K562 (cell line): ENCODE data around the gene FGFRL1. TPM values are rescaled to one million over a fixed set of nuclear protein-coding genes. Genes with fewer than 3 reads are reported as not detected.

ENCODE experiments used
- CBFA2T2 ChIP-seq: fragments of 450-650 bp; conservative IDR thresholded peaks from 2 replicates; pipeline ENCODE4 v1.6.1; 2017; ENCODE audit warnings: mild to moderate bottlenecking
- E2F3 ChIP-seq: fragments of 250-450 bp; sonication (Bioruptor Pico); IDR thresholded peaks from 2 replicates; pipeline ENCODE4 v1.4.0; 2020; ENCODE audit warnings: mild to moderate bottlenecking
- E2F6 ChIP-seq, 2 experiments: IDR thresholded peaks; 2 replicates each; pipeline ENCODE4 v1.6.1; 2011; ENCODE audit warnings: borderline replicate concordance in 1 of 2, control low read depth in 1 of 2, low read depth in 1 of 2, low read length in 1 of 2, mild to moderate bottlenecking in 1 of 2, mixed read lengths in 1 of 2, moderate library complexity in 1 of 2; ENCODE audit not compliant: insufficient read depth in 1 of 2, insufficient read length in 1 of 2, poor library complexity in 1 of 2, severe bottlenecking in 1 of 2; ENCODE audit errors: extremely low read depth in 1 of 2
- GABPB1 ChIP-seq: sonication (generic); formaldehyde crosslinking; IDR thresholded peaks from 2 replicates; pipeline ENCODE4 v1.8.0; 2022; ENCODE audit warnings: mild to moderate bottlenecking, missing genetic modification reagents
- HDGF ChIP-seq: fragments of 450-650 bp; IDR thresholded peaks from 2 replicates; pipeline ENCODE4 v1.6.1; 2016
- HMG20B ChIP-seq: fragments of 250-450 bp; sonication (Bioruptor Pico); IDR thresholded peaks from 2 replicates; pipeline ENCODE4 v1.5.0; 2021; ENCODE audit warnings: mild to moderate bottlenecking
- MAX ChIP-seq: sonication (generic); formaldehyde crosslinking; IDR thresholded peaks from 2 replicates; pipeline ENCODE4 v1.9.0; 2022; ENCODE audit warnings: mild to moderate bottlenecking, missing genetic modification reagents
- MNT ChIP-seq, 2 experiments: fragments of 450-650 bp; conservative IDR thresholded peaks; 2 replicates each; pipeline ENCODE4 v1.6.1; 2017; ENCODE audit warnings: mild to moderate bottlenecking in 2 of 2, moderate library complexity in 2 of 2
- MYNN ChIP-seq, 2 experiments: sonication (generic); formaldehyde crosslinking in 1 of 2; IDR thresholded peaks; 2 replicates each; pipeline versions ENCODE4 v1.5.0 to v1.6.1; 2016 to 2020; ENCODE audit warnings: antibody characterized with exemption in 1 of 2, missing genetic modification reagents in 1 of 2
- NCOR1 ChIP-seq: fragments of 450-650 bp; IDR thresholded peaks from 2 replicates; pipeline ENCODE4 v1.6.1; 2016; ENCODE audit warnings: mild to moderate bottlenecking, moderate library complexity
- PHB ChIP-seq: fragments of 250-450 bp; sonication (Bioruptor Pico); IDR thresholded peaks from 2 replicates; pipeline ENCODE4 v1.5.0; 2021
- RNF2 ChIP-seq: sonication (generic); IDR thresholded peaks from 2 replicates; pipeline ENCODE4 v1.6.1; 2016
- SAFB ChIP-seq: fragments of 200-400 bp; formaldehyde crosslinking; IDR thresholded peaks from 2 replicates; pipeline ENCODE4 v1.6.1; 2017; ENCODE audit warnings: low read depth, low read length, borderline replicate concordance
- SMARCA4 ChIP-seq: fragments of 450-650 bp; IDR thresholded peaks from 2 replicates; pipeline ENCODE4 v1.6.1; 2016
- TCF3 ChIP-seq: sonication (generic); formaldehyde crosslinking; IDR thresholded peaks from 2 replicates; pipeline ENCODE4 v1.4.0; 2020; ENCODE audit warnings: mild to moderate bottlenecking, missing genetic modification reagents
- TOE1 ChIP-seq, 2 experiments: fragments of 450-650 bp in 1 of 2; sonication (generic) in 1 of 2; formaldehyde crosslinking in 1 of 2; IDR thresholded peaks; 2 replicates each; pipeline versions ENCODE4 v1.7.1 to v1.8.0; 2016 to 2022; ENCODE audit warnings: borderline replicate concordance in 2 of 2, mild to moderate bottlenecking in 2 of 2, antibody characterized with exemption in 1 of 2, inconsistent platforms in 1 of 2, low read depth in 1 of 2, missing genetic modification reagents in 1 of 2, moderate library complexity in 1 of 2
- ZKSCAN3 ChIP-seq: fragments of 250-450 bp; sonication (Bioruptor Pico); IDR thresholded peaks from 2 replicates; pipeline ENCODE4 v1.4.0; 2020
- ZNF592 ChIP-seq: fragments of 450-650 bp; IDR thresholded peaks from 2 replicates; pipeline ENCODE4 v1.6.1; 2017; ENCODE audit warnings: antibody characterized with exemption, mild to moderate bottlenecking
- polyA plus RNA-seq, 8 experiments: library from polyadenylated mRNA; depleted of rRNA in 4 of 8; stranded (reverse) in 5 of 8; unstranded in 3 of 8; fragments of >200 nt; fragmentation: Nextera tagmentation in 2 of 8; fragmentation: Illumina TruSeq in 1 of 8; extraction: Ambion mirVana in 2 of 8; extraction: Trizol in 1 of 8; gene quantifications; 2 replicates each; pipeline versions ENCODE4 v1.2.1 to v1.2.3, GENCODE V29; 2011 to 2014; ENCODE audit warnings: inconsistent platforms in 1 of 8, missing spikeins in 1 of 8
- total RNA-seq, 7 experiments: library from RNA; depleted of rRNA in 6 of 7; stranded (reverse); fragments of >200 nt in 6 of 7; fragmentation: Illumina TruSeq in 2 of 7; extraction: Trizol in 2 of 7; gene quantifications; 2 replicates each; pipeline versions ENCODE4 v1.2.1 to v1.2.3, GENCODE V29; 2011 to 2021; ENCODE audit warnings: low replicate concordance in 1 of 7

Gene FGFRL1
- total and polyA plus RNA-seq, 9 of the 15 experiments (the other 6 are each of a cell fraction or from before 2014, with no cell fraction given): 0.34 to 49.9 (median 14.6) TPM

GRCh38 chr4:996030-996996, 15.1 kb upstream of the FGFRL1 start (continued):
- TF ChIP-seq E2F6 (IDR thresholded peaks at IDR 0.05; ENCODE audit: borderline replicate concordance in 1 of 2, extremely low read depth in 1 of 2, insufficient read depth in 1 of 2, insufficient read length in 1 of 2, low read depth in 1 of 2, low read length in 1 of 2, poor library complexity in 1 of 2, severe bottlenecking in 1 of 2): peak in 1 of 2 experiments; percentile 28
- peak in 1 of 2 experiments; percentile 58; a peak in 2 of 4 replicates for TF ChIP-seq MNT (conservative IDR thresholded peaks at IDR 0.05)
- 0 out of 2 replicates have a peak, but pooled peaks have one; percentile 2 for TF ChIP-seq MAX (CRISPR knock-in tag)
- peak; percentile 49; the same call in 1 of the 2 replicates for TF ChIP-seq GABPB1
- peak; percentile 93 for TF ChIP-seq ZNF592
- TF ChIP-seq HMG20B (CRISPR knock-in tag): no peak
- TF ChIP-seq SMARCA4: peak; percentile 44; the same call in 1 of the 2 replicates
- TF ChIP-seq TCF3 (CRISPR knock-in tag): peak; percentile 32; the same call in 1 of the 2 replicates
- 0 out of 2 replicates have a peak, but pooled peaks have one; percentile 15 for TF ChIP-seq CBFA2T2
- no peak for TF ChIP-seq PHB (CRISPR knock-in tag)
- peak; percentile 84 for TF ChIP-seq RNF2
- peak; percentile 67; the same call in 1 of the 2 replicates for TF ChIP-seq SAFB
- TF ChIP-seq TOE1 (IDR thresholded peaks at IDR 0.05; ENCODE audit: borderline replicate concordance): peak; percentile 84; the same call in 1 of the 2 replicates
- no peak for TF ChIP-seq TOE1 (CRISPR knock-in tag; IDR thresholded peaks at IDR 0.05; ENCODE audit: borderline replicate concordance, low read depth)
- TF ChIP-seq ZKSCAN3 (CRISPR knock-in tag): no peak
- TF ChIP-seq E2F3 (CRISPR knock-in tag): no peak
- TF ChIP-seq NCOR1: peak; percentile 39
- 0 out of 2 replicates have a peak, but pooled peaks have one; percentile 39 for TF ChIP-seq MYNN (IDR thresholded peaks at IDR 0.05)
- no peak for TF ChIP-seq MYNN (CRISPR knock-in tag; IDR thresholded peaks at IDR 0.05)
- peak; percentile 57; the same call in 1 of the 2 replicates for TF ChIP-seq HDGF
